Endothelial cell of umbilical vein (primary cell): Measurements from ENCODE around the gene CCL11. TPM values are rescaled to one million over a fixed set of nuclear protein-coding genes. Genes with fewer than 3 reads are reported as not detected.
A peak's percentile ranks its signal among the peaks of the same experiment; 100 is the strongest.

Source experiments
- BruUV-seq: library from RNA; stranded (reverse); fragments of 400-500 nt; replicated peaks from 2 replicates; lab custom pipeline; 2021; lab: Mats Ljungman, UMichigan
- CTCF ChIA-PET: fragments of 300-600, 350-600 bp; sonication (Branson Sonifier 250); formaldehyde crosslinking; loops from one replicate; lab custom pipeline; 2021; ENCODE audit warnings: antibody characterized with exemption, inconsistent platforms; lab: Charles Lee
- POLR2A ChIA-PET: fragments of 300-600, 350-600 bp; sonication (Branson Sonifier 250); formaldehyde crosslinking; loops from one replicate; lab custom pipeline; 2021; ENCODE audit warnings: antibody characterized with exemption, inconsistent platforms; lab: Charles Lee
- DNase-seq: peaks from one replicate; pipeline ENCODE4 v3.0.0-alpha.2; 2011; ENCODE audit warnings: low read depth, low spot score
- FAIRE-seq: peaks from 2 replicates; lab custom pipeline; 2011; peaks lifted over from hg19 to GRCh38; lab: Jason Lieb, UNC
- H2AFZ ChIP-seq: 2 replicates; pipeline ENCODE4 v1.6.0; 2012; ENCODE audit warnings: low read depth, low read length, control low read depth, inconsistent platforms
- H3K27ac ChIP-seq: 2 replicates; pipeline ENCODE4 v1.5.1; 2011; ENCODE audit warnings: low read depth, mild to moderate bottlenecking, control low read depth, low read length, moderate library complexity; ENCODE audit not compliant: insufficient read depth
- H3K27me3 ChIP-seq, 2 experiments: 2 replicates each; pipeline versions ENCODE4 v1.6.0 to v1.6.1; 2011; ENCODE audit warnings: low read length in 2 of 2, mixed read lengths in 1 of 2; ENCODE audit not compliant: control insufficient read depth in 2 of 2, insufficient read depth in 2 of 2
- H3K36me3 ChIP-seq, 2 experiments: 2 replicates in 1 of 2; 3 replicates in 1 of 2; pipeline ENCODE4 v1.5.1; 2011; ENCODE audit warnings: low read length in 2 of 2, mild to moderate bottlenecking in 1 of 2, moderate library complexity in 1 of 2; ENCODE audit not compliant: control insufficient read depth in 2 of 2, insufficient read depth in 2 of 2; ENCODE audit errors: extremely low read depth in 1 of 2
- H3K4me1 ChIP-seq: 3 replicates; pipeline ENCODE4 v1.5.1; 2011; ENCODE audit warnings: mild to moderate bottlenecking, low read length; ENCODE audit not compliant: control insufficient read depth, insufficient read depth; ENCODE audit errors: extremely low read depth
- H3K4me2 ChIP-seq: 2 replicates; pipeline ENCODE4 v1.6.1; 2011; ENCODE audit warnings: low read length, control low read depth, mixed read lengths; ENCODE audit not compliant: insufficient read depth
- H3K4me3 ChIP-seq, 3 experiments: fragments of 200-600 bp in 1 of 3; sonication (generic), shearing (Covaris generic) in 1 of 3; replicated peaks in 1 of 3; 2 replicates each; pipeline ENCODE4 v1.5.1; 2011 to 2016; ENCODE audit warnings: control low read depth in 3 of 3, low read length in 3 of 3, mild to moderate bottlenecking in 2 of 3, inconsistent platforms in 1 of 3, low read depth in 1 of 3, moderate library complexity in 1 of 3; ENCODE audit not compliant: insufficient read depth in 1 of 3
- H3K79me2 ChIP-seq: 2 replicates; pipeline ENCODE4 v1.6.0; 2012; ENCODE audit warnings: low read length, inconsistent platforms; ENCODE audit not compliant: control insufficient read depth, insufficient read depth
- H3K9ac ChIP-seq: replicated peaks from 2 replicates; pipeline ENCODE3; 2011; ENCODE audit warnings: low read length, control low read depth; ENCODE audit not compliant: insufficient read depth; ENCODE audit errors: extremely low read depth
- H3K9me1 ChIP-seq: replicated peaks from 3 replicates; pipeline ENCODE4 v1.6.0; 2011; ENCODE audit warnings: mild to moderate bottlenecking, low read length; ENCODE audit not compliant: control insufficient read depth, insufficient read depth; ENCODE audit errors: extremely low read depth
- H3K9me3 ChIP-seq: replicated peaks from 2 replicates; pipeline ENCODE4 v1.5.1; 2012; ENCODE audit warnings: low read length, inconsistent platforms; ENCODE audit not compliant: control insufficient read depth, insufficient read depth
- H4K20me1 ChIP-seq: replicated peaks from 2 replicates; pipeline ENCODE3; 2011; ENCODE audit warnings: mild to moderate bottlenecking, low read length; ENCODE audit not compliant: control insufficient read depth, insufficient read depth; ENCODE audit errors: extremely low read depth
- FOS ChIP-seq: IDR thresholded peaks from 2 replicates; pipeline ENCODE4 v1.6.1; 2011; ENCODE audit warnings: mild to moderate bottlenecking, low read length, moderate library complexity, borderline replicate concordance; ENCODE audit not compliant: insufficient read depth
- GATA2 ChIP-seq: IDR thresholded peaks from 2 replicates; pipeline ENCODE4 v1.7.0; 2011; ENCODE audit warnings: low read depth, mild to moderate bottlenecking, moderate library complexity, mixed read lengths, low read length; ENCODE audit not compliant: insufficient read length, insufficient read depth
- JUN ChIP-seq: IDR thresholded peaks from 2 replicates; pipeline ENCODE4 v1.6.1; 2011; ENCODE audit warnings: borderline replicate concordance, low read depth; ENCODE audit not compliant: insufficient read length, insufficient read depth
- POLR2A ChIP-seq: IDR thresholded peaks from 2 replicates; pipeline ENCODE4 v1.6.1; 2012; ENCODE audit warnings: low read depth, mild to moderate bottlenecking, control low read depth, low read length
- POLR2AphosphoS5 ChIP-seq: IDR thresholded peaks from 2 replicates; pipeline ENCODE4 v1.6.1; 2012; ENCODE audit warnings: low read depth, mild to moderate bottlenecking, control low read depth, low read length, moderate library complexity; ENCODE audit not compliant: insufficient read depth
- dilution Hi-C: fragments of 300-500 bp; cut with MboI; formaldehyde crosslinking; loops from one replicate; pipeline ENCODE4 v1.15.0; 2019; ENCODE audit warnings: low sequenced_read_pairs; ENCODE audit not compliant: extremely low pct_ligation_motif_present
- intact Hi-C: fragments of 100-400 bp; cut with micrococcal nuclease; formaldehyde crosslinking; loops from one replicate; pipeline ENCODE4 v1.10.0; 2022
- polyA plus RNA-seq, 4 experiments: library from polyadenylated mRNA; depleted of rRNA in 3 of 4; stranded (reverse) in 3 of 4; unstranded in 1 of 4; fragments of >200 nt; gene quantifications; 2 replicates each; pipeline versions ENCODE4 v1.2.1 to v1.2.3, GENCODE V29; 2011 to 2012; ENCODE audit warnings: missing spikeins in 1 of 4
- total RNA-seq: library from RNA; stranded (reverse); gene quantifications from 2 replicates; pipeline ENCODE4 v1.2.3, GENCODE V29; 2021

The CCL11 gene
- total and polyA plus RNA-seq, 2 donors (not counting 3 experiments of a cell fraction or from before 2014, with no cell fraction given), result not detected

- Histone ChIP-seq H3K4me2 (peak overlapping the region; percentile 55), H3K27ac (peak overlapping the region; percentile 97), H3K4me1 (peaks cover 67% of the 10 kb centered on the region), H4K20me1 (no peaks in the 10 kb centered on the region), H2AFZ (no peak overlapping the region), H3K36me3 (no peaks in the 10 kb centered on the region), H3K27me3 (no peaks in the 10 kb centered on the region), H3K9me3 (no peaks in the 10 kb centered on the region), H3K9me1 (no peaks in the 10 kb centered on the region), H3K79me2 (no peaks in the 10 kb centered on the region), H3K9ac (peak overlapping the region; percentile 34), H3K4me3 (no peak overlapping the region)
- ChIA-PET POLR2A (interaction anchor here (0.6 to 2.0 kb wide), 3 partner anchors 10 to 13 kb away, joined by 3 to 6 read pairs (median 6); partner anchors contain the start of gene CCL2), CTCF (interaction anchor here (0.6 to 2.7 kb wide), 4 partner anchors 9 to 119 kb away, joined by 4 to 20 read pairs (median 6); no protein-coding TSS in a partner anchor)
- BruUV-seq, result TSS peak; percentile 62
- peak; percentile 84 for FAIRE-seq
- TF ChIP-seq POLR2A (no peak), GATA2 (peak; percentile 8), FOS (peak; percentile 16), JUN (peak; percentile 11), POLR2AphosphoS5 (peak; percentile 29)
- DNase-seq, result peak; percentile 77
- intact Hi-C loops (loop anchor here (2.0 kb wide), 1 partner anchor 140 kb away; no protein-coding TSS in a partner anchor), dilution Hi-C loops (no loop called here)
Observed at GRCh38 chr17:34242587-34243363, 42.8 kb upstream of the CCL11 start.
